ENCODE results near the gene DTX1. TPM values are rescaled to one million over a fixed set of nuclear protein-coding genes. Genes with fewer than 3 reads are reported as not detected.
A peak's percentile ranks its signal among the peaks of the same experiment; 100 is the strongest.

Gene DTX1
- total and polyA plus RNA-seq, 4 donors, result 0.15 to 4.8 (median 2.3) TPM

DNA sequence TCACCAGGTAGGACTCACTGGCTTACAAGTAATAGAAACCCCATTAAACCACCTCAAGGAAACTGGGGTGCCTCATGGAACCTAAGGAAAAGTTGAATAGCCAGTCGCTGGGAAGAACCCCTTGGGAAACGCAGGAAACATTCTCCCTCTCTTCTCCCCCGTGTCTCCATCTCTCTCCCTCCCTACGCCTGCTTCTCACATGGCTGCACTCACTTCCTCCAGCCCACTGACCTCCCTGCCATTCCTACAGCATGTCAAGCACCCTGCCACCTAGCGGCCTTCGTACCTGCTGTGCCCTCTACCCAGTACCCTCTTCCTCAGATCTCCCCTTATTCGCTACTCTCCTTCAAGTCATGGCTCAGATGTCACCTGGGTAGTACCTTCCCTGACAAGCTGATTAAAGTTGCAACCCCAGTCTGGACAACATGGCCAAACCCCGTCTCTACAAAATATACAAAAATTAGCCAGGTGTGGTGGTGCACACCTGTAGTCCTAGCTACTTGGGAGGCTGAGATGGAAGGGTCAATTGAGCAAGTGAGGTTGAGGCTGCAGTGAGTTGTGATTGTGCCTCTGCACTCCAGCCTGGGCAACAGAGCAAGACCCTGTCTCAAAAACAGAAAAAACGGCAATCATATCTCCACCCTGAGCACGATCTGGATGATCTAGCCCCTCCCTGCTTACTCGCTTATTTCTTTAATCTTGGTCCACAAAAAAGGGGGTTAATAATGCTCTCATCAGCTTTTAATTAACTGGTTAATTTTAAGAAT, 6.4 kb upstream of the DTX1 start:
- Histone ChIP-seq H3K4me1 (ENCODE audit: control insufficient read depth in 1 of 2, insufficient read depth in 2 of 2, low read length in 2 of 2) (no peaks in the 10 kb centered on the region), H3K36me3 (ENCODE audit: control insufficient read depth in 1 of 2, insufficient read depth in 2 of 2, low read length in 1 of 2) (no peaks in the 10 kb centered on the region), H3K9me3 (ENCODE audit: control insufficient read depth, low read length) (no peaks in the 10 kb centered on the region), H3K27ac (ENCODE audit: low read depth in 1 of 2, low read length in 2 of 2) (no peak overlapping the region), H3K27me3 (ENCODE audit: control insufficient read depth in 1 of 2, insufficient read depth in 2 of 2, low read length in 1 of 2) (no peaks in the 10 kb centered on the region), H3K4me3 (ENCODE audit: low read length in 2 of 2) (no peak overlapping the region)
- no peak for DNase-seq
- WGBS, 2 donors, result 40 to 47% methylated on average over 11 of the region's 11 CpGs
- ATAC-seq (ENCODE audit: low FRiP score), result no peak
- intact Hi-C loops (cut with DNase I), result loop anchor here (5.0 kb wide), 2 partner anchors 102 to 127 kb away; no protein-coding TSS in a partner anchor

DNA sequence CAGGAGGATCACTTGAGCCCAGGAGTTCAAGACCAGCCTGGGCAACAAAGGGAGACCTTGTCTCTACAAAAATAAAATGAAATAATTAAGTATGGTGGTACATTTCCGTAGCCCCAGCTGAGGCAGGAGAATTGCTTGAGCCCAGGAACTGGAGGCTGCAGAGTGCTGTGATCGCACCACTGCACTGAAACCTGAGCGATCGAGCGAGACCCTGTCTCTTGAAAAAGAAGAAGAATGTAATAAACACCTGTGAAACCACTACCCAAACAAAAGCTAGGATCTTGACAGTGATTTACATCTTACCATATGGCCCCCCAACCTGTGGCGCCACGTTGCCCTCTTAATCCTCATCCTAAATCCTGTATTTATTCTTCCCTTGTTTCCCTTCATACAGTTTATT, 5.7 kb upstream of the DTX1 start:
- H3K36me3 ChIP-seq (ENCODE audit: control insufficient read depth in 1 of 2, insufficient read depth in 2 of 2, low read length in 1 of 2), result no peaks in the 10 kb centered on the region
- H3K9me3 ChIP-seq (ENCODE audit: control insufficient read depth, low read length), result no peaks in the 10 kb centered on the region
- no peaks in the 10 kb centered on the region for H3K4me1 ChIP-seq (ENCODE audit: control insufficient read depth in 1 of 2, insufficient read depth in 2 of 2, low read length in 2 of 2)
- intact Hi-C loops (cut with DNase I), result loop anchor here in 1 of 2 donors (5.0 kb wide), 1 partner anchor 102 kb away; no protein-coding TSS in a partner anchor
- ATAC-seq (ENCODE audit: low FRiP score) (no peak), DNase-seq (no peak)
- no peaks in the 10 kb centered on the region for H3K27me3 ChIP-seq (ENCODE audit: control insufficient read depth in 1 of 2, insufficient read depth in 2 of 2, low read length in 1 of 2)
- no peak overlapping the region for H3K4me3 ChIP-seq (ENCODE audit: low read length in 2 of 2)
- WGBS, 2 donors, result 55 to 78% methylated on average over 7 of the region's 7 CpGs
- no peak overlapping the region for H3K27ac ChIP-seq (ENCODE audit: low read depth in 1 of 2, low read length in 2 of 2)

DNA sequence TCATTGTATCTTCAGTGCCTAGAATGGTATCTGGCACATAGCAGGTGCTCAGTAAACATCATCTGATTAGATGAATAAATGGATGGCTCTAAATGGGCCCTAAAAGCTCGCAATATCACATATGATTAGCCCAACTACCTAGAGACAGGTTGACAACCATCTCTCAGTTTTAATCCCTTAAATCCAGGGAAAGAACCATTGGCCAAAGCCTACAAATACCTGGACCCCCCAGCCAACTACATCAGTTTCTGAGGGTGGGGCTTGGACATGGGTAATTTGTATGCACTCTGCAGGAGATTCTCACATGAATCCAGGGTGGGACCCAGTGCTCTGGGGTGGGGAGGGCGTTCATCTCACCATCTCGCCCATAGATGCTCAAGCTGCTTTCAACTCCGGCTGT, 4.8 kb upstream of the DTX1 start:
- intact Hi-C loops (cut with DNase I), result loop anchor here in 1 of 2 donors (5.0 kb wide), 1 partner anchor 101 kb away; no protein-coding TSS in a partner anchor

DNA sequence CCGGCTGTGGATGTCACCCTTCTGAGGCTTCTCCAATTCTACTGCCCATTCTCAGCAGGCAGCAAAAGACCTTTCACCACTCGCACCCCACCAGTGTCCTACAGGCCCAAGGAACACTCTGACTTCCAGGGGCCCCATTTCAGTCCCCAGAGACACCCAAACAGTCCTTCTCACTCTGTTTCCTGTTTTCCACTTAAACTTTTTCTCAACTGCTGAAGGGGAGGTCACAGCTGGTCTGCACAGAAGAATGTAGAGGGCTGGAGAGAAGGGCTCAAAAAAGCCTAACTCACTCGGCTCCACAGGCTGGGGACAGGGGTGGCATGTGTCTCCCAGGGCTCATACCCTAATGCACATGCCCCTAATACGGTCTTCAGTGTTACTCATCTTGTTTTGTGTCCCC, 4.2 kb upstream of the DTX1 start:
- no peaks in the 10 kb centered on the region for H3K27me3 ChIP-seq (ENCODE audit: control insufficient read depth in 1 of 2, insufficient read depth in 2 of 2, low read length in 1 of 2)
- 45 to 47% methylated on average over 4 of the region's 4 CpGs for WGBS, 2 donors

More for the DNA sequence above, 4.8 kb upstream of the DTX1 start:
- Histone ChIP-seq H3K9me3 (ENCODE audit: control insufficient read depth, low read length) (no peaks in the 10 kb centered on the region), H3K27me3 (ENCODE audit: control insufficient read depth in 1 of 2, insufficient read depth in 2 of 2, low read length in 1 of 2) (no peaks in the 10 kb centered on the region), H3K4me3 (ENCODE audit: low read length in 2 of 2) (no peak overlapping the region), H3K27ac (ENCODE audit: low read depth in 1 of 2, low read length in 2 of 2) (no peak overlapping the region), H3K4me1 (ENCODE audit: control insufficient read depth in 1 of 2, insufficient read depth in 2 of 2, low read length in 2 of 2) (no peaks in the 10 kb centered on the region), H3K36me3 (ENCODE audit: control insufficient read depth in 1 of 2, insufficient read depth in 2 of 2, low read length in 1 of 2) (no peaks in the 10 kb centered on the region)
- ATAC-seq (ENCODE audit: low FRiP score) (no peak), DNase-seq (no peak)
- 80 to 81% methylated on average over 4 of the region's 4 CpGs for WGBS, 2 donors

GRCh38 chr12:113054948-113055486, 1.5 kb upstream of the DTX1 start:
- no peak for DNase-seq
- Histone ChIP-seq H3K9me3 (ENCODE audit: control insufficient read depth, low read length) (no peaks in the 10 kb centered on the region), H3K36me3 (ENCODE audit: control insufficient read depth in 1 of 2, insufficient read depth in 2 of 2, low read length in 1 of 2) (no peaks in the 10 kb centered on the region), H3K27ac (ENCODE audit: low read depth in 1 of 2, low read length in 2 of 2) (no peak overlapping the region), H3K4me1 (ENCODE audit: control insufficient read depth in 1 of 2, insufficient read depth in 2 of 2, low read length in 2 of 2) (no peaks in the 10 kb centered on the region), H3K27me3 (ENCODE audit: control insufficient read depth in 1 of 2, insufficient read depth in 2 of 2, low read length in 1 of 2) (no peaks in the 10 kb centered on the region), H3K4me3 (ENCODE audit: low read length in 2 of 2) (no peak overlapping the region)
- WGBS, 2 donors, result 67 to 72% methylated on average over 4 of the region's 4 CpGs
- intact Hi-C loops (cut with DNase I), result loop anchor here in 1 of 2 donors (5.0 kb wide), 1 partner anchor 97 kb away; no protein-coding TSS in a partner anchor
- ATAC-seq (ENCODE audit: low FRiP score), result no peak

More for the DNA sequence above, 4.2 kb upstream of the DTX1 start:
- intact Hi-C loops (cut with DNase I), result loop anchor here in 1 of 2 donors (5.0 kb wide), 1 partner anchor 100 kb away; no protein-coding TSS in a partner anchor
- Histone ChIP-seq H3K9me3 (ENCODE audit: control insufficient read depth, low read length) (no peaks in the 10 kb centered on the region), H3K4me3 (ENCODE audit: low read length in 2 of 2) (no peak overlapping the region), H3K4me1 (ENCODE audit: control insufficient read depth in 1 of 2, insufficient read depth in 2 of 2, low read length in 2 of 2) (no peaks in the 10 kb centered on the region), H3K36me3 (ENCODE audit: control insufficient read depth in 1 of 2, insufficient read depth in 2 of 2, low read length in 1 of 2) (no peaks in the 10 kb centered on the region), H3K27ac (ENCODE audit: low read depth in 1 of 2, low read length in 2 of 2) (no peak overlapping the region)
- ATAC-seq (ENCODE audit: low FRiP score) (no peak), DNase-seq (no peak)

DNA sequence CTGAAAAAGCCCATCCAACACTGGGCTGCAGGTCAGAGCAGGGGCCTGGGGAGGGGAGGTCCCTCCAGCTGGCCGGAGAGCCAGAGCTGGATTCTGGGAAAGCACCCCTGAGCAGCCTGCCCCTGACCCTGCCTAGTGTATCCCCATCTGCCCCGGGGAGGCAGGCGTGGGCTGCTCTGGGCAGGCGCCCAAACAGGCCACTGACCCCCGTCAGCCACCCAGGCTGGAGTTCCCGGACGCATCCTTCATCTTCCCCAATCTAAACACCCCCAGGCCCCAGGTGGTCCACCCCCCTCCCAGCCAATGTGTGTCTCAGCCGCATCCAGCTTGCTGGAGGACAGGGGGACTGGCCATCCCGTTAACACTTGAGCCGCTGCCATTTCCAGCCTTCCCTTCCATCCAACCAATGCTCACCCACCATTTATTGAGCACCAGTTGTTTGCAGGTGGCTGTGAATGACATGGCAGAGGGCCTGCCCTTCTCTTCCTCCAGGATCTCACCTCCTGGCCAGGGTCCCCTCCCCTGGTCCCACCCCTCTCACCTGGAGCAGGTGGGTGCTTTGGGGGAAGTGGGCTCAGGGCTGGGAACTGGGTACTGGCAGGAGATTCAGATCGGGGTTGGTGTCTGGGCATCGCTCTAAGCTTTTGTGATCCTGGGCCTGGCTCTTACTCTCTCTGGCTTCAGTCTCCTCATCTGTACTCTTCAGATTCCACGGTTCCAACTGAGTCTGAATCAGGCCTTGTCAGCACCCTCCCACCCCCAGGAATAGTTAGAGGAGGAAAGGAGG, 743 bp upstream of the DTX1 start:
- H3K27me3 ChIP-seq (ENCODE audit: control insufficient read depth in 1 of 2, insufficient read depth in 2 of 2, low read length in 1 of 2), result no peaks in the 10 kb centered on the region
- 40 to 46% methylated on average over 12 to 13 of the region's 13 CpGs for WGBS, 2 donors
- no peak for DNase-seq

GRCh38 chr12:113056381-113056630, 224 bp upstream of the DTX1 start:
- no peaks in the 10 kb centered on the region for H3K9me3 ChIP-seq (ENCODE audit: control insufficient read depth, low read length)
- H3K4me1 ChIP-seq (ENCODE audit: control insufficient read depth in 1 of 2, insufficient read depth in 2 of 2, low read length in 2 of 2), result no peaks in the 10 kb centered on the region
- no peaks in the 10 kb centered on the region for H3K27me3 ChIP-seq (ENCODE audit: control insufficient read depth in 1 of 2, insufficient read depth in 2 of 2, low read length in 1 of 2)
- intact Hi-C loops (cut with DNase I), result no loop called here
- peak overlapping the region in 1 of 2 donors; percentile 17 for H3K4me3 ChIP-seq (ENCODE audit: low read length in 2 of 2)
- no peak for DNase-seq
- no peak overlapping the region for H3K27ac ChIP-seq (ENCODE audit: low read depth in 1 of 2, low read length in 2 of 2)
- H3K36me3 ChIP-seq (ENCODE audit: control insufficient read depth in 1 of 2, insufficient read depth in 2 of 2, low read length in 1 of 2), result no peaks in the 10 kb centered on the region
- ATAC-seq (ENCODE audit: low FRiP score), result no peak
- WGBS, 2 donors, result 4 to 9% methylated on average over 8 of the region's 8 CpGs

More for the DNA sequence above, 743 bp upstream of the DTX1 start:
- no peak for ATAC-seq (ENCODE audit: low FRiP score)
- no peak overlapping the region for H3K27ac ChIP-seq (ENCODE audit: low read depth in 1 of 2, low read length in 2 of 2)
- H3K4me1 ChIP-seq (ENCODE audit: control insufficient read depth in 1 of 2, insufficient read depth in 2 of 2, low read length in 2 of 2), result no peaks in the 10 kb centered on the region
- intact Hi-C loops (cut with DNase I), result no loop called here
- H3K9me3 ChIP-seq (ENCODE audit: control insufficient read depth, low read length), result no peaks in the 10 kb centered on the region
- H3K4me3 ChIP-seq (ENCODE audit: low read length in 2 of 2), result no peak overlapping the region
- H3K36me3 ChIP-seq (ENCODE audit: control insufficient read depth in 1 of 2, insufficient read depth in 2 of 2, low read length in 1 of 2), result no peaks in the 10 kb centered on the region

DNA sequence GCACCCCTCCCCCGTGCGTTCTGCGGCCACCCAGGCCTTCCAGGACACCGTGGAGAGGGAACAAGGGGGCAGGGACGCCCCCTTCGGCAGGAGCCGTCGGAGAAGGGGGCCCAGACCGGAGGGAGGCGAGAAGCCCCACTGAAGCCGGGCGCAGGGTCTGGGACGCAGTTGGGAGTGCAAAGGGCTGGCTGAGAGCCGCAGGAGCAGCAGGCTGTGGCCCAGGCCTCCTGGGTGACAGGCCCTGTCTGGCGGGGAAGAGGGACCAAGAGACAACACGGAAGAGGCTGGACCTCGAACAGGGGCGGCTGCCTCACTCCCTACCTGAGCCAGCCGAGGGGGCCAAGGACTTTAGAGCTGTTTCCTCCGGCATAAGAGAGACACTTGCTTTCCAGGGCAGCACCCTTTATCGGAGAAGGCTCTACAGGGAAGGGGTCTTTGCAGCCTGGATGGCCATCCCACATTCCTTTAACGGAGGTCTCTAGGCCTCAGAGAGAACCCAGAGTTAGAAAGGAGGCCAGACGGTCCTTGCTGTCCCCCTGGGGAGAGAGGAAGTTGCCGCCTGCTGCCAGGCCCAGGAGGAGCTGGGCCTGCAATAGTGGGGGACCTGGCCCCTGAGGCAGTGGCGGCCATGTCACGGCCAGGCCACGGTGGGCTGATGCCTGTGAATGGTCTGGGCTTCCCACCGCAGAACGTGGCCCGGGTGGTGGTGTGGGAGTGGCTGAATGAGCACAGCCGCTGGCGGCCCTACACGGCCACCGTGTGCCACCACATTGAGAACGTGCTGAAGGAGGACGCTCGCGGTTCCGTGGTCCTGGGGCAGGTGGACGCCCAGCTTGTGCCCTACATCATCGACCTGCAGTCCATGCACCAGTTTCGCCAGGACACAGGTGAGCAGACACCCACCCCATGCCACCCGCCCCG, 1.3 kb downstream of the DTX1 start:
- Histone ChIP-seq H3K4me1 (ENCODE audit: control insufficient read depth in 1 of 2, insufficient read depth in 2 of 2, low read length in 2 of 2) (no peaks in the 10 kb centered on the region), H3K4me3 (ENCODE audit: low read length in 2 of 2) (no peak overlapping the region), H3K9me3 (ENCODE audit: control insufficient read depth, low read length) (no peaks in the 10 kb centered on the region), H3K27me3 (ENCODE audit: control insufficient read depth in 1 of 2, insufficient read depth in 2 of 2, low read length in 1 of 2) (no peaks in the 10 kb centered on the region), H3K27ac (ENCODE audit: low read depth in 1 of 2, low read length in 2 of 2) (no peak overlapping the region), H3K36me3 (ENCODE audit: control insufficient read depth in 1 of 2, insufficient read depth in 2 of 2, low read length in 1 of 2) (no peaks in the 10 kb centered on the region)
- intact Hi-C loops (cut with DNase I), result no loop called here
- no peak for DNase-seq
- no peak for ATAC-seq (ENCODE audit: low FRiP score)
- WGBS, 2 donors, result 57 to 62% methylated on average over 42 to 44 of the region's 44 CpGs
